ENCODE data around the gene DTHD1.

- TF ChIP-seq, protein P1, sequence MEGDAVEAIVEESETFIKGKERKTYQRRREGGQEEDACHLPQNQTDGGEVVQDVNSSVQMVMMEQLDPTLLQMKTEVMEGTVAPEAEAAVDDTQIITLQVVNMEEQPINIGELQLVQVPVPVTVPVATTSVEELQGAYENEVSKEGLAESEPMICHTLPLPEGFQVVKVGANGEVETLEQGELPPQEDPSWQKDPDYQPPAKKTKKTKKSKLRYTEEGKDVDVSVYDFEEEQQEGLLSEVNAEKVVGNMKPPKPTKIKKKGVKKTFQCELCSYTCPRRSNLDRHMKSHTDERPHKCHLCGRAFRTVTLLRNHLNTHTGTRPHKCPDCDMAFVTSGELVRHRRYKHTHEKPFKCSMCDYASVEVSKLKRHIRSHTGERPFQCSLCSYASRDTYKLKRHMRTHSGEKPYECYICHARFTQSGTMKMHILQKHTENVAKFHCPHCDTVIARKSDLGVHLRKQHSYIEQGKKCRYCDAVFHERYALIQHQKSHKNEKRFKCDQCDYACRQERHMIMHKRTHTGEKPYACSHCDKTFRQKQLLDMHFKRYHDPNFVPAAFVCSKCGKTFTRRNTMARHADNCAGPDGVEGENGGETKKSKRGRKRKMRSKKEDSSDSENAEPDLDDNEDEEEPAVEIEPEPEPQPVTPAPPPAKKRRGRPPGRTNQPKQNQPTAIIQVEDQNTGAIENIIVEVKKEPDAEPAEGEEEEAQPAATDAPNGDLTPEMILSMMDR (IDR thresholded peaks at IDR 0.05): no peak
- no peak for TF ChIP-seq POLR2A (IDR thresholded peaks at IDR 0.05)
Observed at GRCh38 chr4:36388710-36389109, 107.3 kb downstream of the DTHD1 start.
